GM13976 (cell line): ENCODE data around the gene ZNF597.

Source experiments
- DNase-seq: peaks from one replicate; pipeline ENCODE4 v3.0.0; 2012; ENCODE audit warnings: low spot score
- in situ Hi-C: fragments of 300-500 bp; cut with MboI; formaldehyde crosslinking; loops from one replicate; pipeline ENCODE4 v1.12.0; 2022; ENCODE audit warnings: low sequenced_read_pairs, mixed read lengths, inconsistent platforms; ENCODE audit not compliant: unreplicated experiment
- TF ChIP-seq, protein P1 (sequence below): IDR thresholded peaks from 2 replicates; pipeline ENCODE4 v1.5.1; 2012; ENCODE audit warnings: borderline replicate concordance, mild to moderate bottlenecking; ENCODE audit not compliant: insufficient read depth; ENCODE audit errors: extremely low read depth, missing control alignments, control extremely low read depth

ZNF597 gene

DNA sequence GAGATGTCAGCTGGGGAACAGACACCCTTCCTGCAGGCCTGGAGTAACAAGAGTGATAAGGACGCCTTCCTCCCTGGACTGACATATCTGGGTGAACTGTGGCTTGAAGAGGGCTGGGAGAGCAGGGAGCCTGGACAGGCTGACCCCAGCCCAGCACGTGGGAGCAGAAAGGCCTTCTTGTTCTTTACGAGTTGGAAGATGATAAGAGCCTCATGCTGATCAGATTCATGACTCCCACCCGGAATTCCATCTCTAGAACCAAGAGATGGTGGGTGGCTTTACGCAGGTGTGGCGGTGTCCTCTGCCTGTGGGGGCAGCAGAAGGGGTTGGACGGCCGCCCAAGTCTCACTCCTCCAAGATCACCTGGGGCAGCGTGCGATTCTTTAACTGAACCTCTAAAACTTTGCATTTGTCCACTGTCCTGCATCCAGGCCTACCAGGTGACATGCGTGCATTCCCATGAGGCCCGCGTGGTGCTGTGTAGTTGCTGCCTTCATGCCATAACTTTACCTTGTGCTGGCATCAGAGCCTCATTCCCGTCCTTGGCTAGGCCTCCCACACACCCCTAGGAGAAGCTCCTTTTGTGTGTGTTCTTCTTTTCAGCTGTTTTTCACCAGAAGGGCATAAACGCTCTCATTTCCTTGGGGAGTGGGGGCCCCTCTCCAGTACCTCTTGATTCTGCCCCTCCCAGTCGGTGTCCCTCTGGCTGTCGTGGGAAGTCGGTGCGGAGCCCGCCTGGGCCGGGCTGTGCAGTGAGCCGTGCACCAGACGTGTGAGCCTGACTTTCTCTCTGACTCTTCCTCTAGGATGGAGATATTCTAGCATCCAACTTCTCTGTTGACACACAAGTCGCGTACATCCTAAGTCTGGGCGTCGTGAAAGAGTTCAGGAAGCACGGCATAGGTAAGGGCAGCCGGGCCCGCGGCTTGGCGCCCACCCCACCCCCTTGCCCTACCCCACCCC, 38.7 kb upstream of the ZNF597 start:
- in situ Hi-C loops, result no loop called here
- no peak for DNase-seq
- TF ChIP-seq, protein P1, sequence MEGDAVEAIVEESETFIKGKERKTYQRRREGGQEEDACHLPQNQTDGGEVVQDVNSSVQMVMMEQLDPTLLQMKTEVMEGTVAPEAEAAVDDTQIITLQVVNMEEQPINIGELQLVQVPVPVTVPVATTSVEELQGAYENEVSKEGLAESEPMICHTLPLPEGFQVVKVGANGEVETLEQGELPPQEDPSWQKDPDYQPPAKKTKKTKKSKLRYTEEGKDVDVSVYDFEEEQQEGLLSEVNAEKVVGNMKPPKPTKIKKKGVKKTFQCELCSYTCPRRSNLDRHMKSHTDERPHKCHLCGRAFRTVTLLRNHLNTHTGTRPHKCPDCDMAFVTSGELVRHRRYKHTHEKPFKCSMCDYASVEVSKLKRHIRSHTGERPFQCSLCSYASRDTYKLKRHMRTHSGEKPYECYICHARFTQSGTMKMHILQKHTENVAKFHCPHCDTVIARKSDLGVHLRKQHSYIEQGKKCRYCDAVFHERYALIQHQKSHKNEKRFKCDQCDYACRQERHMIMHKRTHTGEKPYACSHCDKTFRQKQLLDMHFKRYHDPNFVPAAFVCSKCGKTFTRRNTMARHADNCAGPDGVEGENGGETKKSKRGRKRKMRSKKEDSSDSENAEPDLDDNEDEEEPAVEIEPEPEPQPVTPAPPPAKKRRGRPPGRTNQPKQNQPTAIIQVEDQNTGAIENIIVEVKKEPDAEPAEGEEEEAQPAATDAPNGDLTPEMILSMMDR, result no peak

- no peak for DNase-seq
- TF ChIP-seq, protein P1, result no peak
- in situ Hi-C loops, result no loop called here
These were observed 37.8 kb upstream of the ZNF597 start for GRCh38 chr16:3480901-3481695.

GRCh38 chr16:3479654-3480216, 36.4 kb upstream of the ZNF597 start:
- DNase-seq, result no peak
- in situ Hi-C loops, result no loop called here
- TF ChIP-seq, protein P1, result no peak

- in situ Hi-C loops, result no loop called here
- no peak for DNase-seq
- TF ChIP-seq, protein P1, result no peak
These were observed 35.1 kb upstream of the ZNF597 start for GRCh38 chr16:3478242-3478925.

GRCh38 chr16:3476409-3476808, 33.1 kb upstream of the ZNF597 start:
- no peak for DNase-seq
- in situ Hi-C loops, result no loop called here
- TF ChIP-seq, protein P1, result no peak
